Measurements from ENCODE around the gene B4GALT2. TPM values are rescaled to one million over a fixed set of nuclear protein-coding genes. Genes with fewer than 3 reads are reported as not detected.

B4GALT2 gene
- total RNA-seq, 2 donors from 2014 or later: 34.8 to 63.9 TPM

DNA sequence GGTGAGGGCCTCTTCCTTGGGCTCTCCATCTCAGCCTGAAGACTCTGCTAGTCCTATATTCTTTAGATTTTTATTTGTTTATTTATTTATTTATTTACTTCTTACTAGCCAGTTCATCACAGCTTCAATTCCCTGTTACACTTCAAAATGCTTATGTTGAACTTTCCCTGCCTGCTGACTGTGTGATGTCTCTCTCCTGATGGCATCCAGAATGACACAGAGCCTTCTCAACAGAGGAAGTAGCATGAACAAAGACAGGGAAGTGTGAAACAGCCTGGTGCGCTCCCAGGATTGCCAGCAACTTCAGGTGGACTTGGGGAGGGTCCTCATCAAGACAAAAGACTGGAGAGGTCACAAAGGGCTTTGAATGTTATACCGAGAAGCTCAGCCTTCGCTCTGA lies 36.6 kb upstream of the B4GALT2 start:
- WGBS: 91% methylated on average over 3 of the region's 3 CpGs
- no peak overlapping the region for H3K4me3 ChIP-seq

DNA sequence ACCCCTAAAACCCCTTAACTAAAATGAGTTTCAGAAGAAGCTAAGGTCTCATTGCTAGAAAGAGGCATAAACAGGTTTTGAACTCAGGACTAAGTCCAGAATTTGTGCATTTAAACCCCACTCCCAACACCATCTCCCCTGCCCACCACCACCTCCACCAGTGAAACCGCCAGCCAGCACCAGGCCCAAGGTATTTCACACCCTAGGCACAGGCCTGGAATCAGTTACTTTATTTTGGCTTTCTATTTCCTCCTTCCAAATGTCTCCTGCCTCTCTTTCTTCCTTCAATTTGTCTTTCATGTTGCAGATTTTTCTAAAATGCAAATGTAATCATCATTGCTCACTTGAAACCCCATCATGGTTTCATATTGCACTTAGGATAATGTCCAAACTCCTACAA lies 34.1 kb upstream of the B4GALT2 start:
- TF ChIP-seq, protein P1, sequence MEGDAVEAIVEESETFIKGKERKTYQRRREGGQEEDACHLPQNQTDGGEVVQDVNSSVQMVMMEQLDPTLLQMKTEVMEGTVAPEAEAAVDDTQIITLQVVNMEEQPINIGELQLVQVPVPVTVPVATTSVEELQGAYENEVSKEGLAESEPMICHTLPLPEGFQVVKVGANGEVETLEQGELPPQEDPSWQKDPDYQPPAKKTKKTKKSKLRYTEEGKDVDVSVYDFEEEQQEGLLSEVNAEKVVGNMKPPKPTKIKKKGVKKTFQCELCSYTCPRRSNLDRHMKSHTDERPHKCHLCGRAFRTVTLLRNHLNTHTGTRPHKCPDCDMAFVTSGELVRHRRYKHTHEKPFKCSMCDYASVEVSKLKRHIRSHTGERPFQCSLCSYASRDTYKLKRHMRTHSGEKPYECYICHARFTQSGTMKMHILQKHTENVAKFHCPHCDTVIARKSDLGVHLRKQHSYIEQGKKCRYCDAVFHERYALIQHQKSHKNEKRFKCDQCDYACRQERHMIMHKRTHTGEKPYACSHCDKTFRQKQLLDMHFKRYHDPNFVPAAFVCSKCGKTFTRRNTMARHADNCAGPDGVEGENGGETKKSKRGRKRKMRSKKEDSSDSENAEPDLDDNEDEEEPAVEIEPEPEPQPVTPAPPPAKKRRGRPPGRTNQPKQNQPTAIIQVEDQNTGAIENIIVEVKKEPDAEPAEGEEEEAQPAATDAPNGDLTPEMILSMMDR (IDR thresholded peaks at IDR 0.05): no peak
- no peak for TF ChIP-seq POLR2A (IDR thresholded peaks at IDR 0.05)
- TF ChIP-seq POLR2AphosphoS5 (IDR thresholded peaks at IDR 0.05): no peak
- intact Hi-C loops (cut with DNase I): no loop called here
- Histone ChIP-seq H3K27me3 (replicated peaks; ENCODE audit: insufficient read depth) (no peaks in the 10 kb centered on the region), H3K27ac (no peak overlapping the region), H3K4me1 (replicated peaks) (peaks cover 17% of the 10 kb centered on the region), H3K36me3 (no peaks in the 10 kb centered on the region), H3K9me3 (no peaks in the 10 kb centered on the region), H3K4me3 (no peak overlapping the region)
- no peak for DNase-seq (ENCODE audit: low spot score)
- WGBS: 100% methylated on average over 1 of the region's 1 CpG

More for the DNA sequence above, 36.6 kb upstream of the B4GALT2 start:
- intact Hi-C loops (cut with DNase I): no loop called here
- Histone ChIP-seq H3K27ac (no peak overlapping the region), H3K4me1 (replicated peaks) (peaks cover 6% of the 10 kb centered on the region), H3K36me3 (no peaks in the 10 kb centered on the region), H3K9me3 (no peaks in the 10 kb centered on the region), H3K27me3 (replicated peaks; ENCODE audit: insufficient read depth) (no peaks in the 10 kb centered on the region)
- TF ChIP-seq, protein P1 (IDR thresholded peaks at IDR 0.05): no peak
- TF ChIP-seq POLR2AphosphoS5 (IDR thresholded peaks at IDR 0.05): no peak
- no peak for TF ChIP-seq POLR2A (IDR thresholded peaks at IDR 0.05)
- DNase-seq (ENCODE audit: low spot score): no peak

GRCh38 chr1:43945674-43946235 lies 33.3 kb upstream of the B4GALT2 start:
- peak overlapping the region; percentile 92 to 94 for H3K27ac ChIP-seq
- H3K9me3 ChIP-seq: no peaks in the 10 kb centered on the region
- 2% methylated on average over 3 of the region's 3 CpGs for WGBS
- TF ChIP-seq POLR2A (IDR thresholded peaks at IDR 0.05): no peak
- TF ChIP-seq, protein P1 (IDR thresholded peaks at IDR 0.05): no peak
- TF ChIP-seq POLR2AphosphoS5 (IDR thresholded peaks at IDR 0.05): no peak
- no peaks in the 10 kb centered on the region for H3K36me3 ChIP-seq
- peaks cover 17% of the 10 kb centered on the region for H3K4me1 ChIP-seq (replicated peaks)
- no peak for DNase-seq (ENCODE audit: low spot score)
- intact Hi-C loops (cut with DNase I): no loop called here
- H3K4me3 ChIP-seq: peak overlapping the region; percentile 69 to 73
- H3K27me3 ChIP-seq (replicated peaks; ENCODE audit: insufficient read depth): no peaks in the 10 kb centered on the region

GRCh38 chr1:43946236-43947060 lies 32.6 kb upstream of the B4GALT2 start, which contains the start of gene IPO13:
TSS of gene IPO13 (plus strand) at chr1:43946950. CDS start at chr1:43947601, 651 bp downstream.
- no peaks in the 10 kb centered on the region for H3K27me3 ChIP-seq (replicated peaks; ENCODE audit: insufficient read depth)
- no peaks in the 10 kb centered on the region for H3K36me3 ChIP-seq
- H3K4me1 ChIP-seq (replicated peaks): peaks cover 17% of the 10 kb centered on the region
- intact Hi-C loops (cut with DNase I): no loop called here
- TF ChIP-seq POLR2A (IDR thresholded peaks at IDR 0.05) (peak; percentile 50), POLR2AphosphoS5 (IDR thresholded peaks at IDR 0.05) (peak; percentile 96)
- TF ChIP-seq, protein P1 (IDR thresholded peaks at IDR 0.05): peak; percentile 62 to 95 (median 80)
- peak within 1 kb of the TSS; percentile 69 to 73 for H3K4me3 ChIP-seq
- DNase-seq (ENCODE audit: low spot score): peak; percentile 94
- under 1% methylated on average over 46 of the region's 74 CpGs for WGBS
- peak within 1 kb of the TSS; percentile 92 to 94 for H3K27ac ChIP-seq
- H3K9me3 ChIP-seq: no peaks in the 10 kb centered on the region
